G401 (cell line): ENCODE results near the gene ST3GAL4. TPM values are rescaled to one million over a fixed set of nuclear protein-coding genes. Genes with fewer than 3 reads are reported as not detected.
"Not testable (repeated sequence)": the region's sequence is repeated elsewhere in the genome, so short reads cannot be mapped to it uniquely, and the experiment has no call there.

Experiments used
- DNase-seq: peaks from one replicate; pipeline ENCODE4 v3.0.0-alpha.2; 2015; ENCODE audit warnings: low spot score
- in situ Hi-C: cut with HindIII; loops from 2 replicates; pipeline ENCODE4 v1.10.0; 2016; ENCODE audit warnings: low sequenced_read_pairs, mixed read lengths
- total RNA-seq: library from RNA; depleted of rRNA; stranded (reverse); fragments of >200 nt; shearing (Covaris generic); gene quantifications from 2 replicates; pipeline ENCODE4 v1.2.3, GENCODE V29; 2014

Gene ST3GAL4
- total RNA-seq, 1 experiment from 2014 or later, result 35.0 TPM

GRCh38 chr11:126358763-126359160 lies 3.3 kb downstream of the ST3GAL4 start:
- in situ Hi-C loops, result no loop called here
- DNase-seq, result no peak

GRCh38 chr11:126359431-126360048 lies 4.1 kb downstream of the ST3GAL4 start:
- in situ Hi-C loops, result no loop called here
- peak; percentile 74 for DNase-seq

- in situ Hi-C loops, result no loop called here
- no peak for DNase-seq
These were observed 4.6 kb downstream of the ST3GAL4 start for GRCh38 chr11:126360049-126360446.

DNA sequence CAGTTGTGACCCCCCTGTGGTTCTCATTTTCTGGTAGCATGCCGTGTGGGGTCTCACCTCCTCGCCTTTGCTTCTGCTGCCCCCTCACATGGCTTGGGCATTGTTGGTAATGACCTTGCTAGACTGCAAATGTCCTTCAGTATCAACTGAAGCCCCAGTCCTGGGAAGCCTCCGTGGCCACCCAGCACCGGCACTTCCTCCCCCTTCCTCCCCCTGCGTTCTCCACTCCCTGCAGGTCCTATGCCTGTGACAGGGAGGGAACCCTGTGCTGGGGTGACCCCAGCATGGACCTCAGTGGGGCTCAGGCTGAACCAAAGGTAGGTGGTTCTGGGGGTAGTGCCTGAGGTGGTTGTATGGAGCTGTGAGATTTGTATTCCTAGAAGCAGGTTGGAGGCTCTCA lies 5.9 kb downstream of the ST3GAL4 start:
- in situ Hi-C loops, result no loop called here
- no peak for DNase-seq

GRCh38 chr11:126362879-126363655 lies 7.6 kb downstream of the ST3GAL4 start:
- no peak for DNase-seq

DNA sequence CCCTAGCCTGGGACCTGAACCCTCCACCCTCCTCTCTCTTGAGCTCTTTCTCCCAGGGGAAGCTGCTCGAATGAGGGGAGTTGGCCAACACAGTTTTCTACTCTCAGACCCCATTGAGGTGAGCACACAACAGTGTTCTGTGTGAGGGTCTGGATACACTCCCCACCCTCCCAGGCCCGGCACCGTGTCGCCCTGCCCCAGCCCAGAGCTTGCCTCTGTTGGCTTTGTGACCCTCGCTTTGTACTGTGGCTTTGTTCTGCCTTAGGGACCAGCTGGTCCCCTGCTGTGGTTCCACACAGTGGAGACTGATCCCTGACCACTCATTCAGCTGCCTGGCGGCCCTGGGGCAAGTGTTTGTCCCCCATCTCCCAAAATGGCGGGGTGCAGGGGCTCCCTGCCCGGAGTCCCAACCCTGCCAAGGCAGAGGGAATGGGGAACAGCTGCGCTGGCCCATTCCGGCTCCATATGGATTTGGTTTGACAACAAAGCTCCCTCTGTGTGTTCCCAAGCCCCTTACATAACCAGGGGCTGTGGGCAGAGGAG lies 8.3 kb downstream of the ST3GAL4 start:
- in situ Hi-C loops, result no loop called here
- DNase-seq, result no peak

More at GRCh38 chr11:126362879-126363655, 7.6 kb downstream of the ST3GAL4 start:
- in situ Hi-C loops, result no loop called here

DNA sequence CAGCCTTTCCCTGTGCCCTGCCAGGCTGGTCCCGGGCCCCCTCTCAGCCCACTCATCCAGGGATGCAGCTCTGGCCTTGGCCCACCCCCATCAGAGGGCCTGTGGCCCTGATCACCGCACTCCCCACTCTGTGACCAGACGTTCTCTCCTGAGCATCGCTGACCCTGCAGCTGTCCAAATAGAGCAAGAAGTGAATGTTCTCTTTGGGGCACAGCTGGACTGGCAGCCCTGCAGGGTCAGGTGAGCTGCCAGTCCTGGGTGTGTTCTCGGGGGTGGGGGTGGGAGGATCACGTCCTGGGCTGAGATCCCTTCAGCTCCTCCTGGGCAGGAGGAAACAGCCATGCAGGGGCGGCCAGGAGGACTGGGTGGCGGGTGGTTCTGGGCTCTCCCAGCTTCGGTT lies 9.2 kb downstream of the ST3GAL4 start:
- in situ Hi-C loops, DNase-seq: not testable (repeated sequence)

DNA sequence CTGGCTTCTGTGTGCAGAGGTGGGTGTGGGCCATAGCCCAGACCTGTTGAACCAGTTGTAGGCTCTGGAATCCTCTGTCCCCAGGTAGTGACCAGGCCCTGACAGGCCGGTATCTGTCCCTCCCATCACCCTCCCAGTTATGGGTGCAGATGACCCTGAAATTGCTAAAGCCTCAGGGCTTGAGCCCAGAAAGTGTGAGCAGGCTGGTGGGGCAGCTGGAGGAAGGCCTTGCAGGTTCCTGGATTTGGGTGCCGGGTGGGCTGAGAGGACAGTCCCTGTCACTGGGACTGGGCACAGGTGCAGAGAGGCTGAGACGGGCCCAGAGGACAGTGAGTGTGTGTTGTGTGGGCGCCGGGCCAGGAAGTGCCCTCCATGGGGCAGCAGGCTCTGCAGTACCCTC lies 10.0 kb downstream of the ST3GAL4 start:
- in situ Hi-C loops, result not testable (repeated sequence)
- DNase-seq, result peak; percentile 40

DNA sequence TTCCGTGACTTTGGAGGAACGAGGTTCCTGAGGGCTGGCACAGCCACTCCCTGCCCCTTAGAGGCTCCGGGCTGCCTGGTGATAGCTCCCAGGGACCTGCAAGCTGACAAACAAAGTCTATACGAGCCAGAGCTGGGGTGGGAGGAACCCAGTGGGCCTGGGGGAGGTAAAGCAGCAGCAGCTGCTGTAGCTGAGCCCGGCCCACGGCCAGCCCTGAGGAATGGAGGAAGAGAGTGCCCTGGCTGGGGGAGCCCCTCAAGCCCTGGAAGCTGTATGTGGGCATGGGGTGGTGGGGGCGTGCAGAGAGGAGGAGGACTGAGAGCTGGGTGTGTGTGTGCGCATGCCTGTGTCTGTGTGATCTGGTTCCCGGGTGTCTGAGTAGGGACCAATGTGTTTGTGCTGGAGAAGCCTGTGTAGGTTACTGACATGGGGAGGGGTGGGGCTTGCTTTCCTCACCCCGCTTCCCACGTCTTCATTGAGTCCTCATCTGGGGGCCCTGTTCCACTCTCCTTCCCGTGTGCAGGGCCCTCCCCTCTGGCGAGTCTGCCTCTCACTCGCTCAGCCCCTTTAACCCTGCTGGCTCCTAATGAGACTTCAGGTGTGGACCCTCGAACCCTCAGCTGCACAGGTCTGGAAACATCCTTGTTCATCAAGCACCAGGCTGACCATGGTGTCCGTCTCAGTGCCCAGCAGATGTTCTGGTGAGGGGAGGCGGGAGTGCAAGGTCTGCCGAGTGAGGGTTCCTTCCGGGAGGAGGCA lies 10.8 kb downstream of the ST3GAL4 start:
- in situ Hi-C loops, result no loop called here
- DNase-seq, result no peak

GRCh38 chr11:126366823-126367654 lies 11.6 kb downstream of the ST3GAL4 start:
- in situ Hi-C loops, DNase-seq: not testable (repeated sequence)

DNA sequence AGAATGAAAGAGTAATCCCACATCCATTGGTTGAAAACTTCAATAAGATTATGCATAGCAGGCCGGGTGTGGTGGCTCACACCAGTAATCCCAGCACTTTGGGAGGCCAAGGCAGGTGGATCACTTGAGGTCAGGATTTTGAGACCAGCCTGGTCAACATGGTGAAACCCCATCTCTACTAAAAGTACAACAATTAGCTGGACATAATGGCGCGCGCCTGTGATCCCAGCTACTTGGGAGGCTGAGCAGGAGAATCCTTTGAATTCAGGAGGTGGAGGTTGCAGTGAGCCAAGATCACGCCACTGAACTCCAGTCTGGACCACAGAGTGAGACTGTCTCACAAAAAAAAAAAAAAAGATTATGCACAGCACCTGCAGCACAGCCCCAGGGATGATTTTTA lies 12.3 kb downstream of the ST3GAL4 start:
- in situ Hi-C loops, DNase-seq: not testable (repeated sequence)

- in situ Hi-C loops, DNase-seq: not testable (repeated sequence)
These were observed 13.0 kb downstream of the ST3GAL4 start for GRCh38 chr11:126368336-126369119.

- no peak for DNase-seq
- in situ Hi-C loops, result no loop called here
These were observed 14.5 kb downstream of the ST3GAL4 start for GRCh38 chr11:126370016-126370415.

DNA sequence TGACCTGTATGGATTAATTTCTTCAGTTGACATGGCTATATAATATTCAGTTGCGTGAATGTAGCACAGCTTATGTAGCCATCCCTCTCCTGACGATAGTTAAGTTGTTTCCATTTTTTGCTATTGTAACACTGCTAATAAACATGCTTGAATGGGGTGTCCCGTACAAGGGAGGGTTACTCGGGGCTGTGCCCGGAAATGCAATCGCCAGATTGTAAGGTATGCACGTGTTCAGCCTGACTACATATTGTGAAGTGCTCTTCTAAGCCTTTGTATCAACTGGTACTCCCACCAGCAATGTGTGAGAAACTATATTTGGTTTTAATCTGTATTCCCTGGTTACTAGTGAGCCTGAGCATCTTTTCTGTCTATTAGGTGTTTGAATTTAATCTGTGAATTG lies 16.1 kb downstream of the ST3GAL4 start:
- DNase-seq, result no peak
- in situ Hi-C loops, result no loop called here

DNA sequence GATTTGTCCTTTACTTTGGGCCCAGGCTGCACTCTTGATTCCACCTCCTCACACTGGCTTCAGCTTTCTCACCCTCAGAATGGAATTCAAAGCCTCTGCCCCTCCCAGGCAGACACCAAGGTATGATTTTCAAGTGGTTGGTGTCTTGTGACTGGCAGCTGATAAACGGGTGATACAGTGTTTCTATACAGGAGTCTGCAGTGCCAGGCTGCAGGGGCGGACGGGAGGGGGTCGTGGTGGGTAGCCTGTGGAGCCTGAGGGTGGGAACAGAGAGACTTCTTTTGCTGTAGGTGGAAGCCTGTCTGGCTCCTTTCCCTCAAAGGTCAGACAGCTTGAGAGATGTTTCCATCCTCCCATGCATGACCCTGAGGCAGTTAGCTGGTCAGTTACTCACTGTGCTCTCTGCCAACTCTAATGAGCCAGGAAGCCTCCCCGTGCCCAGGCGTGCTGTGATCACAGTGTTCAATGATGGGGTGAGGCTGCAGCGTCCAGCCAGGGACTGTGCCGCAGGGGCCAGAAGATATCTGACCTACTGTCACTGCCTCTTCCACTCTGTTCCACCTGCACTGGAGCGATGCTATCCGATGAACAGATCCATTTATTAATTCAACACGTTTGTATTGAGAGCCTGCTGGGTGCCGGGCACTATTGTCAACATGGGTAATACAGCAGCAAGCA lies 18.0 kb downstream of the ST3GAL4 start:
- in situ Hi-C loops, DNase-seq: not testable (repeated sequence)

DNA sequence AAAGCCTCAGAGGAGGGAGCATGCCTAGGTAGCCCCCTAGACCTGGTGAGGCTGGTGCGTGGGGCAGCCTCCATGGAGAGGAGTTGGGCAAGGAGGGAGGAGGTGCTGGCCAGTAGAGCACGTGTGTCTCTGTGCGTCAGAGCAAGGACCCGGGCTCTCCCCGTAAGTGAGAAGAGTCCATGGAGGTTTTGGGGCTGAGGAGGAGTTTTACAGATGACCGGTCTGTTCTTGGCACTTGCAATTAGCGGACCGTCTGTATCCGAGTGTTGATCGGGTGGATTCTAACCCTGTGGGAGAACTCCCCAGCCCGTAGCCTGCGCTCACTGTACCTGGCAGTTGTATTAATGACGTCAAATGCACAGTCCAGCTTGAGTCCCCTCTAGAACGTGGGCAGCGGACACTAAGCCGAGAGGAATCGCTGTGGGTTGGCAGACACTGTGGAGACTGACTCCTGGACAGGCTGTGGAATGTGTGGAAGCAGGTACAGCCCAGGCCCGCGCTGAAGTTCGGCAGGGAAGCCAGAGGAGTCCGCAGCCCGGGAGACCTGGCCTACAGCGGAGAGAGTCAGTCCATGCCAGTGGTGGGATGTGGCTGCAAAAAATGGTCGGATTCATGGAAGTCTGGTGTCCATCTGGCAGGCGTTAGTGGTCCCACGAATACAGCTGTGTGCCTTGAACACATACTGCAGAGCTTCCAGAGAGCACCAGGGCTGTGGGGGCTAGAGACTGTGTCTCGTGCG lies 19.2 kb downstream of the ST3GAL4 start:
- in situ Hi-C loops, DNase-seq: not testable (repeated sequence)

DNA sequence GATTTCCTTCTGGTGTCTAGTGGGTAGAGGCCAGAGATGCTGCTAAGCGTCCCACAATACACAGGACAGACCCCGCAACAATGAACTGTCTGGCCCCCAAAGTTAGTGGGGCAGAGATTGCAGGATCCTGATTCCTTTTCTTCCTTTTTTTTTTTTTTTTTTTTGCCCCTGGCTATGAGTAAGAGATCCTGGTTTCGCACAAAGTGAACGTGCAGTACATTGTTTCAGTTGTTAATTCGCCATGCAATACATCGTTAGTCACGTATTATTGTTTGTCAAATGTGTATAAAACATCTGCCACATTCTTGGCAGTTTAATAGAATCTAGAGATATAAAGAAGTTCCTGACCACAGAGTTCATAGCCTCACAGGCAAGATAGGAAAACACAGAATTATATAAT lies 20.2 kb downstream of the ST3GAL4 start:
- in situ Hi-C loops, result no loop called here
- DNase-seq, result no peak
